Measurements from ENCODE around the gene SLC17A4. TPM values are rescaled to one million over a fixed set of nuclear protein-coding genes. Genes with fewer than 3 reads are reported as not detected.

The SLC17A4 gene
- total RNA-seq, 2 donors from 2014 or later, result not detected

GRCh38 chr6:25749837-25750236 lies 4.7 kb upstream of the SLC17A4 start:
- DNase-seq (ENCODE audit: low spot score) (no peak), ATAC-seq (ENCODE audit: insufficient number of reproducible peaks, low FRiP score, low read depth) (no peak)
- Histone ChIP-seq H3K36me3 (no peaks in the 10 kb centered on the region), H3K4me3 (no peak overlapping the region), H3K27me3 (replicated peaks; ENCODE audit: insufficient read depth) (no peaks in the 10 kb centered on the region), H3K27ac (no peak overlapping the region), H3K9me3 (no peaks in the 10 kb centered on the region), H3K4me1 (ENCODE audit: control insufficient read depth in 1 of 2, low read depth in 2 of 2) (no peaks in the 10 kb centered on the region)
- TF ChIP-seq CTCF (IDR thresholded peaks at IDR 0.05), result no peak

- DNase-seq (ENCODE audit: low spot score) (no peak), ATAC-seq (ENCODE audit: insufficient number of reproducible peaks, low FRiP score, low read depth) (no peak)
- H3K36me3 ChIP-seq, result no peaks in the 10 kb centered on the region
- H3K4me3 ChIP-seq, result no peak overlapping the region
- H3K27me3 ChIP-seq (replicated peaks; ENCODE audit: insufficient read depth), result no peaks in the 10 kb centered on the region
- H3K9me3 ChIP-seq, result no peaks in the 10 kb centered on the region
- no peak for TF ChIP-seq CTCF (IDR thresholded peaks at IDR 0.05)
- no peaks in the 10 kb centered on the region for H3K4me1 ChIP-seq (ENCODE audit: control insufficient read depth in 1 of 2, low read depth in 2 of 2)
- no peak overlapping the region for H3K27ac ChIP-seq
These were observed 3.6 kb upstream of the SLC17A4 start for GRCh38 chr6:25750906-25751305.

- Histone ChIP-seq H3K4me1 (ENCODE audit: control insufficient read depth in 1 of 2, low read depth in 2 of 2) (no peaks in the 10 kb centered on the region), H3K36me3 (no peaks in the 10 kb centered on the region), H3K27ac (no peak overlapping the region), H3K4me3 (no peak overlapping the region), H3K27me3 (replicated peaks; ENCODE audit: insufficient read depth) (no peaks in the 10 kb centered on the region), H3K9me3 (no peaks in the 10 kb centered on the region)
- no peak for TF ChIP-seq CTCF (IDR thresholded peaks at IDR 0.05)
- ATAC-seq (ENCODE audit: insufficient number of reproducible peaks, low FRiP score, low read depth), result no peak
- no peak for DNase-seq (ENCODE audit: low spot score)
These were observed 1.5 kb upstream of the SLC17A4 start for GRCh38 chr6:25753079-25753478.

GRCh38 chr6:25755483-25755882 lies 941 bp downstream of the SLC17A4 start:
- no peaks in the 10 kb centered on the region for H3K9me3 ChIP-seq
- no peak overlapping the region for H3K4me3 ChIP-seq
- no peak for ATAC-seq (ENCODE audit: insufficient number of reproducible peaks, low FRiP score, low read depth)
- H3K4me1 ChIP-seq (ENCODE audit: control insufficient read depth in 1 of 2, low read depth in 2 of 2), result no peaks in the 10 kb centered on the region
- no peak for DNase-seq (ENCODE audit: low spot score)
- TF ChIP-seq CTCF (IDR thresholded peaks at IDR 0.05), result no peak
- no peak overlapping the region for H3K27ac ChIP-seq
- H3K36me3 ChIP-seq, result no peaks in the 10 kb centered on the region
- H3K27me3 ChIP-seq (replicated peaks; ENCODE audit: insufficient read depth), result no peaks in the 10 kb centered on the region

GRCh38 chr6:25756382-25757363 lies 2.1 kb downstream of the SLC17A4 start:
- Histone ChIP-seq H3K9me3 (no peaks in the 10 kb centered on the region), H3K4me1 (ENCODE audit: control insufficient read depth in 1 of 2, low read depth in 2 of 2) (no peaks in the 10 kb centered on the region), H3K36me3 (no peaks in the 10 kb centered on the region), H3K27ac (no peak overlapping the region), H3K27me3 (replicated peaks; ENCODE audit: insufficient read depth) (no peaks in the 10 kb centered on the region), H3K4me3 (no peak overlapping the region)
- ATAC-seq (ENCODE audit: insufficient number of reproducible peaks, low FRiP score, low read depth) (no peak), DNase-seq (ENCODE audit: low spot score) (no peak)
- TF ChIP-seq CTCF (IDR thresholded peaks at IDR 0.05), result no peak
